GM23338 (cell line): ENCODE measurements around the gene FAF1. TPM values are rescaled to one million over a fixed set of nuclear protein-coding genes. Genes with fewer than 3 reads are reported as not detected.

Source experiments
- ATAC-seq: fragments of 200-7000 bp; cut with Tn5 transposase; 3 replicates; pipeline ENCODE4 v1.9.1; 2020
- DNase-seq: peaks from one replicate; pipeline ENCODE4 v3.0.0-alpha.2; 2015; ENCODE audit warnings: low spot score
- H2AFZ ChIP-seq: fragments of 200-600 bp; sonication (generic); 2 replicates; pipeline ENCODE4 v1.8.0; 2016; ENCODE audit warnings: antibody characterized with exemption, mild to moderate bottlenecking, moderate library complexity
- H3F3A ChIP-seq: fragments of 200-600 bp; sonication (generic); replicated peaks from 2 replicates; pipeline ENCODE4 v1.8.0; 2017; ENCODE audit warnings: antibody characterized with exemption, mixed run types, low read depth
- H3K27ac ChIP-seq: fragments of 200-600 bp; sonication (generic); 2 replicates; pipeline ENCODE4 v1.6.1; 2016; ENCODE audit warnings: low read depth
- H3K27me3 ChIP-seq: fragments of 200-600 bp; sonication (generic); 2 replicates; pipeline ENCODE4 v1.8.0; 2016; ENCODE audit warnings: mild to moderate bottlenecking, mixed run types, moderate library complexity; ENCODE audit not compliant: insufficient read depth
- H3K36me3 ChIP-seq: fragments of 200-600 bp; sonication (generic); 2 replicates; pipeline ENCODE4 v1.8.0; 2016; ENCODE audit warnings: mild to moderate bottlenecking; ENCODE audit not compliant: insufficient read depth
- H3K4me1 ChIP-seq: fragments of 200-600 bp; sonication (generic); 2 replicates; pipeline ENCODE4 v1.8.0; 2016; ENCODE audit warnings: mild to moderate bottlenecking, moderate library complexity; ENCODE audit not compliant: insufficient read depth
- H3K4me2 ChIP-seq: fragments of 200-600 bp; sonication (generic); 2 replicates; pipeline ENCODE4 v1.7.1; 2017; ENCODE audit warnings: mixed run types
- H3K4me3 ChIP-seq: fragments of 200-600 bp; sonication (generic); 2 replicates; pipeline ENCODE4 v1.6.1; 2016; ENCODE audit warnings: mixed run types
- H3K79me2 ChIP-seq: fragments of 200-600 bp; sonication (generic); replicated peaks from 2 replicates; pipeline ENCODE4 v1.8.0; 2017; ENCODE audit warnings: mild to moderate bottlenecking; ENCODE audit not compliant: insufficient read depth
- H3K9me2 ChIP-seq: fragments of 200-600 bp; sonication (generic); 2 replicates; pipeline ENCODE4 v1.8.0; 2017; ENCODE audit not compliant: insufficient read depth
- H4K20me1 ChIP-seq: fragments of 200-600 bp; sonication (generic); replicated peaks from 2 replicates; pipeline ENCODE4 v1.8.0; 2017; ENCODE audit warnings: mild to moderate bottlenecking; ENCODE audit not compliant: insufficient read depth
- H3K27ac Mint-ChIP-seq: 2 replicates; pipeline ENCODE4 v1.8.0; 2020; ENCODE audit warnings: inconsistent platforms, mild to moderate bottlenecking, moderate library complexity, mixed read lengths
- H3K27me3 Mint-ChIP-seq: 3 replicates; pipeline ENCODE4 v1.8.0; 2022; ENCODE audit warnings: low read depth, mild to moderate bottlenecking, moderate library complexity, mixed read lengths, inconsistent platforms; ENCODE audit not compliant: insufficient read depth, poor library complexity
- H3K36me3 Mint-ChIP-seq: 3 replicates; pipeline ENCODE4 v1.8.0; 2021; ENCODE audit warnings: low read depth, mild to moderate bottlenecking, inconsistent platforms, moderate library complexity, mixed read lengths
- H3K4me1 Mint-ChIP-seq: 3 replicates; pipeline ENCODE4 v1.8.0; 2020; ENCODE audit warnings: mild to moderate bottlenecking, inconsistent platforms, mixed read lengths
- H3K4me3 Mint-ChIP-seq: 3 replicates; pipeline ENCODE4 v1.8.0; 2021; ENCODE audit warnings: moderate library complexity, mild to moderate bottlenecking, inconsistent platforms, mixed read lengths
- H3K9me3 Mint-ChIP-seq: 3 replicates; pipeline ENCODE4 v1.8.0; 2020; ENCODE audit warnings: moderate library complexity, mild to moderate bottlenecking, inconsistent platforms, mixed read lengths
- CREB1 ChIP-seq: fragments of 250-450 bp; sonication (Bioruptor Pico); IDR thresholded peaks from 2 replicates; pipeline ENCODE4 v1.5.0; 2020; ENCODE audit warnings: low read depth, mild to moderate bottlenecking, moderate library complexity
- CTCF ChIP-seq, 2 experiments: fragments of 200-600 bp in 1 of 2; sonication (generic) in 1 of 2; conservative IDR thresholded peaks; 2 replicates each; pipeline versions ENCODE4 v1.5.1 to v1.6.1; 2016 to 2017; ENCODE audit warnings: antibody characterized with exemption in 2 of 2, low read depth in 2 of 2, mild to moderate bottlenecking in 2 of 2, moderate library complexity in 1 of 2
- EZH2 ChIP-seq: fragments of 200-600 bp; sonication (generic); IDR thresholded peaks from one replicate; pipeline ENCODE4 v1.8.0; 2017; ENCODE audit warnings: antibody characterized with exemption, mild to moderate bottlenecking, low read depth; ENCODE audit not compliant: unreplicated experiment
- EZH2phosphoT487 ChIP-seq: fragments of 200-600 bp; sonication (generic); IDR thresholded peaks from one replicate; pipeline ENCODE4 v1.8.1; 2018; ENCODE audit warnings: antibody characterized with exemption; ENCODE audit not compliant: unreplicated experiment
- JUNB ChIP-seq: IDR thresholded peaks from one replicate; pipeline ENCODE4 v1.6.1; 2016; ENCODE audit warnings: antibody characterized with exemption; ENCODE audit not compliant: unreplicated experiment
- NANOG ChIP-seq: IDR thresholded peaks from 2 replicates; pipeline ENCODE4 v1.6.1; 2016; ENCODE audit warnings: antibody characterized with exemption, borderline replicate concordance
- POLR2AphosphoS5 ChIP-seq: IDR thresholded peaks from 2 replicates; pipeline ENCODE4 v1.6.1; 2016; ENCODE audit warnings: antibody characterized with exemption, low read depth
- REST ChIP-seq: IDR thresholded peaks from one replicate; pipeline ENCODE4 v1.6.1; 2018; ENCODE audit warnings: antibody characterized with exemption; ENCODE audit not compliant: unreplicated experiment
- STAT1 ChIP-seq: IDR thresholded peaks from one replicate; pipeline ENCODE4 v1.6.1; 2016; ENCODE audit warnings: antibody characterized with exemption; ENCODE audit not compliant: unreplicated experiment
- ZNF114 ChIP-seq: fragments of 250-450 bp; sonication (Bioruptor Pico); IDR thresholded peaks from 2 replicates; pipeline ENCODE4 v1.5.0; 2020; ENCODE audit warnings: mild to moderate bottlenecking, moderate library complexity
- ZNF331 ChIP-seq: fragments of 250-450 bp; sonication (Bioruptor Pico); IDR thresholded peaks from 2 replicates; pipeline ENCODE4 v1.5.0; 2020; ENCODE audit warnings: low read depth, mild to moderate bottlenecking, moderate library complexity
- ZNF462 ChIP-seq: fragments of 250-450 bp; sonication (Bioruptor Pico); IDR thresholded peaks from 2 replicates; pipeline ENCODE4 v1.5.0; 2020; ENCODE audit warnings: mild to moderate bottlenecking, moderate library complexity
- polyA plus RNA-seq: library from polyadenylated mRNA; unstranded; fragments of >200 nt; fragmentation: Nextera tagmentation; extraction: Ambion mirVana; gene quantifications from 2 replicates; pipeline ENCODE4 v1.2.1, GENCODE V29; 2016
- total RNA-seq: library from RNA; depleted of rRNA; stranded (reverse); fragments of >200 nt; shearing (Covaris generic); gene quantifications from 2 replicates; pipeline ENCODE4 v1.2.3, GENCODE V29; 2014
- TF ChIP-seq, protein P1 (sequence below): IDR thresholded peaks from 2 replicates; pipeline ENCODE4 v1.6.1; 2016; ENCODE audit warnings: antibody characterized with exemption

The FAF1 gene
- total and polyA plus RNA-seq, 2 experiments from 2014 or later = 24.1 to 53.2 TPM

DNA sequence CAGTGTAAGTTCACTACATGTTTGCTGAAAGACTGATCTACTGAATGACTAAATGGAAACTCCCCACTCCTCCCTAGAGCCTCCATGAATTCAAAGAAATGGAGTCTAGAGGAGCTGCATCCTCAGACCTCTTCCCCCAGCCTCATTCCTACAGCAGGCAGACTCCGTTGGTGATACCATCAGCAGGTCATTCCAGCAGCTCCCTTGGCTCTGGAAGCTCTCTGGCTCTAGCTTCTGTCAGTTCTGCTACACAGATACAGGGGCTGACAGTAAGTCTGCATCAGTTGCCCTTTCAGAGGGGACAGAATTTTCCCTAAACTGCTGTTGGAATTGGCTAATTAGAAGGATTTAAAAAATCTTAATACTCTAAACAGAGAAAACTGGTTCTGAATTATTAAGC lies 505.2 kb downstream of the FAF1 start:
- Histone ChIP-seq H3K79me2 (no peaks in the 10 kb centered on the region), H3F3A (no peaks in the 10 kb centered on the region), H3K4me3 (no peak overlapping the region), H3K27me3 (no peaks in the 10 kb centered on the region), H3K27ac (no peak overlapping the region), H2AFZ (no peak overlapping the region), H3K4me1 (no peaks in the 10 kb centered on the region), H4K20me1 (no peaks in the 10 kb centered on the region; the same call in 1 of the 2 replicates), H3K36me3 (no peaks in the 10 kb centered on the region), H3K9me2 (no peaks in the 10 kb centered on the region), H3K4me2 (no peak overlapping the region)
- Mint-ChIP-seq H3K4me1 (peaks cover 5% of the 10 kb centered on the region), H3K27me3 (no peaks in the 10 kb centered on the region), H3K27ac (no peak overlapping the region), H3K9me3 (no peaks in the 10 kb centered on the region), H3K36me3 (no peaks in the 10 kb centered on the region), H3K4me3 (no peak overlapping the region)
- ATAC-seq (no peak), DNase-seq (no peak)
- TF ChIP-seq REST = no peak
- TF ChIP-seq, protein P1, sequence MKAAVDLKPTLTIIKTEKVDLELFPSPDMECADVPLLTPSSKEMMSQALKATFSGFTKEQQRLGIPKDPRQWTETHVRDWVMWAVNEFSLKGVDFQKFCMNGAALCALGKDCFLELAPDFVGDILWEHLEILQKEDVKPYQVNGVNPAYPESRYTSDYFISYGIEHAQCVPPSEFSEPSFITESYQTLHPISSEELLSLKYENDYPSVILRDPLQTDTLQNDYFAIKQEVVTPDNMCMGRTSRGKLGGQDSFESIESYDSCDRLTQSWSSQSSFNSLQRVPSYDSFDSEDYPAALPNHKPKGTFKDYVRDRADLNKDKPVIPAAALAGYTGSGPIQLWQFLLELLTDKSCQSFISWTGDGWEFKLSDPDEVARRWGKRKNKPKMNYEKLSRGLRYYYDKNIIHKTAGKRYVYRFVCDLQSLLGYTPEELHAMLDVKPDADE = no peak
- TF ChIP-seq STAT1 = no peak
- TF ChIP-seq POLR2AphosphoS5 = no peak
- TF ChIP-seq CREB1 = no peak
- TF ChIP-seq ZNF462 = no peak
- TF ChIP-seq NANOG = no peak
- no peak for TF ChIP-seq ZNF114 (CRISPR knock-in tag)
- no peak for TF ChIP-seq JUNB
- TF ChIP-seq CTCF (conservative IDR thresholded peaks at IDR 0.05; ENCODE audit: low read depth in 2 of 2) = no peak
- no peak for TF ChIP-seq ZNF331 (CRISPR knock-in tag)
- no peak for TF ChIP-seq EZH2phosphoT487
- no peak for TF ChIP-seq EZH2
